Inferior parietal cortex (tissue), 1 donor: ENCODE results near the gene SLC37A1.

Source experiments
- DNase-seq: peaks from one replicate; pipeline ENCODE4 v3.0.0-alpha.2; 2016; ENCODE audit errors: extremely low spot score

Gene SLC37A1

GRCh38 chr21:42507418-42507817 lies 6.2 kb upstream of the SLC37A1 start:
- no peak for DNase-seq

- DNase-seq = no peak
Observed at GRCh38 chr21:42508371-42508770, 5.3 kb upstream of the SLC37A1 start.

- no peak for DNase-seq
Observed at GRCh38 chr21:42509244-42509643, 4.4 kb upstream of the SLC37A1 start.

DNA sequence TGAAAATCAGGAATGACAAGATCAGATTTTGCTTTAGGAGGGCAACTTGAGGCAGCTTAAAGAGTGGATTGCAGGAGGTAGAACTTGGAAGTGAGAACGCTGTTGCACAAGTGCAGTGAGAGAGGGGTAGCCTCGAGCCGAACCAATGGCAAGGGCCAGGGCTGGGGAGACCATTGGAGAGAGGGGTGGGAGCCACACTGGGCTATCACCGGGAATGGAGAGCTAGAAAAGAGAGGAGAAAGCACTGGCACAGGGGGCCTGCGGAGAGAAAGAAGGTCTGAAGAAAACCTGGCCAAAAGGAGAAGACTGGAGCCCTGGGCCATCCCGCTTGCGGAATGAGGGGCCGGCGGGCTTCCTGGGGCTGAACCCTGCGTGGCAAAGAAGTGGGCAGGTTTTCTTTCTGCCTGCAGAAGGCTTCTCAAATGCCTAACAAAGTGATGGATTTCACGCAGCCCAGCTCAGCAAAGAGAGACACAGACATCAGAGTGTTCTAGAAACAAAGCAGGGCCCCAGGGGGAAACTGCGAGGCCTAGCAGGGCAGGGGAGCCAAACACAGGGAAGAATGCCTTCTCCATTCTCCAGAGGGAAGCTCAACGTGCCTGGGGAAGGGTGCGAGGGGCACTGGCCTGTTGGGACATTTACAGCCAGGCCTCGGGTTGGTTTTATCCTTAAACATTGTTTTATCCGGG lies 1.2 kb upstream of the SLC37A1 start:
- DNase-seq = no peak

GRCh38 chr21:42513985-42514882 lies 582 bp downstream of the SLC37A1 start:
- no peak for DNase-seq

DNA sequence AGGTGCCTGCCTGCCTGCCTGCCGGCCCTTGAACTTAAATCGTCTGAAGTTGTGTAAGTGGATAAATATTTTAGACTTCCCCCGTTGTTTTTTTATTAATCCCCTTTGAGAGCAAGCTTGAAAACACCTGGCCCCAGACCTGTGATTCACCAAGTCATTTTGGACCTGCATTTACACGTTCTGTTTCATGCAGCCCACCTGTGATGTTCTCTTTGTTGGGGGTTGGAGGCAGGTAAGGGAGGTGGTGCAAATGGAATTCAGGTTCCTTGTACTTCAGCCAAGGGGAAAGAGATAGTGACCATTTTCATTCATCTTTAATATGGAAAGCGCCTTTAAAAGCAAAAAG lies 1.2 kb downstream of the SLC37A1 start:
- no peak for DNase-seq

- no peak for DNase-seq
Observed at GRCh38 chr21:42515708-42516502, 2.3 kb downstream of the SLC37A1 start.

DNA sequence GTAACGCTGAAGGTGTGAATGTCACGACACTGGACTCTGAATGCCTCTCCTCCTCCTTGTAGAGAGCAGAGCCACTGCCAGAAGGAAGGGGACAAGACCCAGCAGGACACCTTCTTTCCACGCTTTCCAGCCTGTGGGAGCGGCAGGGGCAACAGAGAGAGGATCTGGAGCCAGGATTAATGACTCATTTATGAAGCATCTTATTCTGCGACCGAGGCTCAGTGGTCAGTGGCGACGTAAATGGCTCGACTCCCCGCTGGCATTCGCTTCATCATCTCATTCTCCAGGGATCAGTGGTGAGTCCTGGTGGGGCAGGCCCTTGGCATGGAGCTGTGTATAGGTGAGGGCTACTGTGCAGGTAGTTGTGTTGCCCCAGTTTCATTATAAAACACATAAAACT lies 4.6 kb downstream of the SLC37A1 start:
- DNase-seq = no peak

- no peak for DNase-seq
Observed at GRCh38 chr21:42518626-42519025, 5.0 kb downstream of the SLC37A1 start.

DNA sequence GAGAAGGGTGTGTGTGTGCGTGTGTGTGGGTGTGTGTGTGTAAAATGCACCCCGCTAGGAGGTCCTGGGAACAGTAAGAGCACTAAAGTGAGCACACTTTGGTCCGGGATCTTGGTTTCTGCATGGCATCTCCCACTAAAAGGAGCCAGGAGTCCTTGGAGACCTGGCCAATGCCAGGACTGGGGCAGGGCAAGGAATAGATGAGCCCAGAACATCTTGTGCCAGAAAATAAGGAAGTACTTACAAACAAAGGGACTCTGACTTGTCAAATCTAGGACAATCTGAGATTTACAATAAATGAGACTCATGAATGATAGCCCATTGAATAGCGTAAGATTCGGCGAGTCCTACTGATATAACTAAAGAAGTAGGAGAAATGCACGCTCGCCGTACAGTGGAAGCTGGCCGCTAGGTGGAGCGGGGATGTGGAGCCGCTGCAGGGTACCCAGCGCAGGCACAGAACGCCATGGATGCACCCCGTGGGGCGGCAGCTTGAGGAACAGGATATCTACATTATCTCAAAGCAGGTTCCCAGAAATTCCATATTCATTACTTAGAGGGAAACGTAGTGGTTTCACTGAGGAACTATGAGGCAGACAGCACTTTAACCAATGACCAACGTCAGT lies 7.1 kb downstream of the SLC37A1 start:
- DNase-seq = no peak

GRCh38 chr21:42521384-42521783 lies 7.7 kb downstream of the SLC37A1 start:
- no peak for DNase-seq

- no peak for DNase-seq
Observed at GRCh38 chr21:42521805-42522204, 8.2 kb downstream of the SLC37A1 start.

DNA sequence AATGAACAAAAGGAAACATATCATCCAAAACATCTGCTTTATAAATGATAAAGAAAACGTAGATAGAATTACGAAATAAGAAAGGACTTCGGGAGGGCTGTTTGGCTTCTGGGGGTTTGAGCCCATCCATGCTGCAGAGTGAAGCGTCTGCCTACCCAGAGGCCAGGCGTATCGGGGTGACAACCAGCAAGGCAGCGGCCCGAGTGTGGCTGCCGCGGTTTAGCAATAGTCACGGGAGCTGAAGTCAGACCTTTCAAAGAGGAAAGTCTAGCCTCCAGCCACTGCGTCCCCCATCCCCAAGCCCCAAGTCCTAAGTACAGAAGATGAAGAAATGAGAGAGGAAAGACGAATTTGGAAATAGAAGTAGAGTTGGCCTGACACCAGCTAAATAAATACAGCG lies 8.6 kb downstream of the SLC37A1 start:
- DNase-seq = no peak

- no peak for DNase-seq
Observed at GRCh38 chr21:42522771-42523170, 9.1 kb downstream of the SLC37A1 start.

- DNase-seq = no peak
Observed at GRCh38 chr21:42523211-42523610, 9.6 kb downstream of the SLC37A1 start.

DNA sequence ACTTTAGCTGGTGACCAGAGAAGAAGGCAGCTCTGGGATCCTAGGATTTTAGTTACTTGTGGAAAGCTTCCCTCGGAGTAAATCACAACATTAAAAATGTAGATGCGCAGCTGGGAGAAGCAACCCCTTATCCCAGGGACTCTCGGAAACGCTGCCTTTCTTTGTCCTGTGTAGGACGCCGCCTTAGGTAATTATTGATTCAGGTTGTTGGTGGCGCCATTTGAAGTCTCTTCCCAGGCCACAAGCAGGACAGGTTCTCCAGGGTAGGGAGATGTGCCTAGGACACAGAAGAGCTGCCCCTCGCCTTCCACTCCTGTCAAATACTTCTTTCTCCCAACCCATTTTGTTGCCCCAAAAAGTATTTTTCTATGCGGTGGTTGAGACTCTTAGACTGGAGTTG lies 10.3 kb downstream of the SLC37A1 start:
- no peak for DNase-seq

GRCh38 chr21:42524341-42525028 lies 10.8 kb downstream of the SLC37A1 start:
- DNase-seq = no peak

GRCh38 chr21:42525029-42525581 lies 11.5 kb downstream of the SLC37A1 start:
- no peak for DNase-seq

DNA sequence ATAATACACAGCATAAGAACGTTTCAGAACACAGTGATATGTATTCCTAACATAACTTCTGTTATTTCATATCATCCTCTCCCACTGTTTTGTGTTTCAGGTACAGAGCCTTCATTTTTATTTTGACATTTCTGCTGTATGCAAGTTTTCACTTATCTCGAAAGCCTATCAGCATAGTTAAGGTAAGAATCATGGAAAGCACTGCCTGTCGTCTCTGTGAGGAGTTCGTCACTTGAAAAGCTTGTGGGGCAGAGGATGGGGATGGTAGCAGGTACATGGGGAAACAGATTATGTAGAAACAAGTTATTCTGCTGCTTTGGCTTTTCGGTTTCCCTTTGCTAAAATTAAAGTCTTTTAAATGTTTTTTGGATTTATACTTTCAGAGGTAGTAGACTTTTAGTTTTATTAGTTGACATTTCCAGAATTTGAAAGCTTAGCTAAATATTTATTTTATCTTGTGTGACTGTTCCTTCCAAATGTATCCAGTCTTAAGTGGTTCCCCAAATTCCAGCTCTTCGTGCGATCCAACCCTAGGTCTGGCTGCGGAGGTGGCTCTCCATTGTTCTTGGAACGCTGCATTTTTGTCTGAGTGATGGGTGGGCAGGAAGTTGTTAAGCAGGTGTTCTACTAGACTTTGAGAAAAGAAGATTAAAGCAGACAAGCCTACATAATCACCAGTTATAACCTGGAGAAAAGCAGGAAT lies 12.2 kb downstream of the SLC37A1 start:
- DNase-seq = no peak

GRCh38 chr21:42526379-42526727 lies 12.7 kb downstream of the SLC37A1 start:
- no peak for DNase-seq

DNA sequence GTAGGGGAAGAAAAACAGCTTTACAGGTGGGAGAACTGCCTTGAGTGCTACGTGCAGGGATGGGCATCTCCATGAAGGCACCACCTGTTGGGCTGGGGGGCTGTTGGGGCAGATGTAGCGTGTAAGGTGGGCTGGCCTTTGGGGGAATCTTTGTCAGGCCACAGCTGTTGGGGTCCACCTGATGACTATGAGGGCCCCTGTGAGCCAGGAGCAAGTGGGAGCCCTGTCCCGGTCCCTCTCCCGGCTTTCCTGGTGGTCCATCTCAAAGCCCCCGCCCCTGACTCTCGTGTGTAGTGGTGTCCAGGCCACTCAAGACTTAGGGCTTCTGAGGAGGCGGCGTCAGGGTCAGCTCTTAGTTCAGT lies 13.5 kb downstream of the SLC37A1 start:
- no peak for DNase-seq
